ENCODE data around the gene SNRPA1. TPM values are rescaled to one million over a fixed set of nuclear protein-coding genes. Genes with fewer than 3 reads are reported as not detected.
A peak's percentile ranks its signal among the peaks of the same experiment; 100 is the strongest.

SNRPA1 gene
- total RNA-seq, 4 donors from 2014 or later: 19.9 to 35.7 (median 25.2) TPM

DNA sequence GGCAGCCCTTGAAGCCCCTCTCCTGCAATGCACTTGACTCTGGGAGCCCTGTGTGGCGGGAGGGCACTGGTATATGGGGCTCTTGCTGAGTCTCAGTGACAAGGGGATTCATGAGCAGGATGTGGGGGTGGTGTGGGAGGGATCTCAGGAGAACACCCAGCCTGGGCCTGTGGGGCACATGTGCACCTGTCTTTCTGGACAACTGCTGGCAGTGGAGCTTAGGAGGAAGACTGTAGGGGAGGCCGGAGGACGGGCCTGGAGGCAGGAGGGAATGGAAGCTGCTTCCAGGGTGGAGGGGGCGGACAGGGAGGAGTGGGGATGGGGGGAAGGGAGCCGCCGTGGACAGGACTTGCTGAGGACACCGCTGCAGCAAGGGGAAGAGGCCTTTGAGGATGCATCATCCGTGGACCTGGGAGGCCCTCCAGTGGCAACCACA lies 10.8 kb upstream of the SNRPA1 start:
- Histone ChIP-seq H3K4me1 (no peaks in the 10 kb centered on the region), H3K27ac (replicated peaks in 1 of 4) (no peak overlapping the region), H3K27me3 (peaks cover 0 to 43% (median 0%) of the 10 kb centered on the region in 4 donors), H3K9me3 (no peaks in the 10 kb centered on the region), H3K36me3 (peaks cover 0 to 4% (median 0%) of the 10 kb centered on the region in 4 donors), H3K4me3 (no peak overlapping the region)
- intact Hi-C loops (cut with DNase I): no loop called here
- no peak for DNase-seq (ENCODE audit: extremely low spot score)
- WGBS: 81% methylated on average over 8 of the region's 8 CpGs
- TF ChIP-seq CTCF (IDR thresholded peaks at IDR 0.05) (no peak), EP300 (IDR thresholded peaks at IDR 0.05) (no peak), POLR2A (IDR thresholded peaks at IDR 0.05; ENCODE audit: low read depth) (no peak), POLR2AphosphoS5 (IDR thresholded peaks at IDR 0.05) (no peak)

DNA sequence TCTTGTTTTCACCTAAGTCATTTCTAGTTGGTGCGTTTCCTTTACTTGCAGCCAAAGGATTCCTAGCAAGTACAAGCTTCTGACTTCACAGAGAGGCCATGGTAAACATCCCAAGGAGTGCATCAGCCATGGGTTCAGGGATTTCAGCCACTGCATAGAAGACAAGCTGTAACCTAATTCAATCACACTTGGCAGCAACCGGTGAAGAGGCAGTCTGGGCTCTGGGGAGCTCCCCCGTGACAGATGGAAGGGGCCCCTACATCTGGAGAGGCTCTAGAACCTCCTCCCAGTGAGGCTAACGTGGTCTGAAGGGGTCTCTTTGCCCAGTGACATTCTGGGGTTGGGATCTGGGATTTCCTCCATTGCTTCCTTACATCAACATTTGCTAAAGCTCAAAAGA lies 8.4 kb upstream of the SNRPA1 start:
- no peak overlapping the region for H3K4me3 ChIP-seq
- no peak for TF ChIP-seq POLR2A (IDR thresholded peaks at IDR 0.05; ENCODE audit: low read depth)
- TF ChIP-seq CTCF (IDR thresholded peaks at IDR 0.05): no peak
- TF ChIP-seq POLR2AphosphoS5 (IDR thresholded peaks at IDR 0.05): no peak
- no peak for TF ChIP-seq EP300 (IDR thresholded peaks at IDR 0.05)

GRCh38 chr15:101296418-101297405 lies 1.7 kb upstream of the SNRPA1 start:
- H3K27ac ChIP-seq (replicated peaks in 1 of 4): peak overlapping the region in 1 of 4 donors; percentile 92
- peak overlapping the region in 1 of 4 donors; percentile 98 for H3K4me3 ChIP-seq
- no peaks in the 10 kb centered on the region for H3K36me3 ChIP-seq
- DNase-seq (ENCODE audit: extremely low spot score): no peak
- peaks cover 26 to 38% (median 36%) of the 10 kb centered on the region in 4 donors for H3K4me1 ChIP-seq
- WGBS: 84% methylated on average over 9 of the region's 9 CpGs
- no peaks in the 10 kb centered on the region for H3K27me3 ChIP-seq
- no peak for TF ChIP-seq CTCF (IDR thresholded peaks at IDR 0.05)
- TF ChIP-seq POLR2AphosphoS5 (IDR thresholded peaks at IDR 0.05): no peak
- no peak for TF ChIP-seq EP300 (IDR thresholded peaks at IDR 0.05)
- no peak for TF ChIP-seq POLR2A (IDR thresholded peaks at IDR 0.05; ENCODE audit: low read depth)
- H3K9me3 ChIP-seq: no peaks in the 10 kb centered on the region
- intact Hi-C loops (cut with DNase I): loop anchor here (5.0 kb wide), 1 partner anchor 346 kb away; no protein-coding TSS in a partner anchor

More for the DNA sequence above, 8.4 kb upstream of the SNRPA1 start:
- H3K27ac ChIP-seq (replicated peaks in 1 of 4): no peak overlapping the region
- no peaks in the 10 kb centered on the region for H3K9me3 ChIP-seq
- intact Hi-C loops (cut with DNase I): loop anchor here (5.0 kb wide), 1 partner anchor 194 kb away; no protein-coding TSS in a partner anchor
- no peak for DNase-seq (ENCODE audit: extremely low spot score)
- H3K36me3 ChIP-seq: no peaks in the 10 kb centered on the region
- 70% methylated on average over 4 of the region's 4 CpGs for WGBS
- H3K27me3 ChIP-seq: peaks cover 0 to 19% (median 0%) of the 10 kb centered on the region in 4 donors
- peaks cover 0 to 5% (median 2%) of the 10 kb centered on the region in 4 donors for H3K4me1 ChIP-seq

DNA sequence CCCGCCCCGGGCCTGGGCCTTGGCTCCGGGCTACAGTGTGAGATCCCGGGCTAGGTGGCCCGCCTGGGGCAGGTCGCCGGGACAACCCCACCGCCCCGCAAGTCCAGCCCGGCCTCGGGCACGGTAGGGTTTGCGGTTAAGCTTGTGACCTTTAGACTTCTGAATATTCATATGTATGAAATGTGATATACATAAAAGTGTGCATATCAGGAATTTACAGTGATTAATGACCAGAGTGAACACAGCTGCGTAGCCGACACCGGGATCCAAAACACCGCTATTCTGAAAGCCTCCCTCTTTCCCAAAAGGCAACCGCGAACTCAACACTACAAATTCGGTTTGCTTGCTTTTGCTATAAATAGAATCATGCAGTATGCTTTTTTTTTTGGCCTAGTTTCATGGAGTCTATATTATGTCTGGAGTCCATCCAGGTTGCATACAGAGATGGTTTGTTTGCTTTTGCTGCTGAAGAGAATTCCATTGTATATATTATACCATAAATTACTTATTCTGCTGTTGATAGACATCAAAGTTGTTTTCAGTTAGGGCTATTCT lies 636 bp upstream of the SNRPA1 start:
- intact Hi-C loops (cut with DNase I): loop anchor here (5.0 kb wide), 1 partner anchor 347 kb away; no protein-coding TSS in a partner anchor
- TF ChIP-seq POLR2AphosphoS5 (IDR thresholded peaks at IDR 0.05) (no peak), CTCF (IDR thresholded peaks at IDR 0.05) (no peak), POLR2A (IDR thresholded peaks at IDR 0.05; ENCODE audit: low read depth) (no peak), EP300 (IDR thresholded peaks at IDR 0.05) (no peak)
- no peaks in the 10 kb centered on the region for H3K27me3 ChIP-seq
- no peak for DNase-seq (ENCODE audit: extremely low spot score)
- no peaks in the 10 kb centered on the region for H3K9me3 ChIP-seq
- H3K36me3 ChIP-seq: peaks cover 0 to 4% (median 1%) of the 10 kb centered on the region in 4 donors
- H3K27ac ChIP-seq (replicated peaks in 1 of 4): peak overlapping the region; percentile 92 to 98 (median 94)
- peak overlapping the region; percentile 71 to 98 (median 92) for H3K4me3 ChIP-seq
- H3K4me1 ChIP-seq: peaks cover 26 to 39% (median 38%) of the 10 kb centered on the region in 4 donors
- WGBS: 2% methylated on average over 20 of the region's 20 CpGs

Data from esophagus muscularis mucosa (tissue), 4 donors.